AG09309 (cell line): ENCODE results near the gene NDUFS4.
"Not testable (repeated sequence)": the region's sequence is repeated elsewhere in the genome, so short reads cannot be mapped to it uniquely, and the experiment has no call there.

Experiments used
- DNase-seq: peaks from one replicate; pipeline ENCODE4 v3.0.0-alpha.2; 2010; ENCODE audit warnings: low read depth
- H3K4me3 ChIP-seq: 2 replicates; pipeline ENCODE4 v1.5.1; 2011; ENCODE audit warnings: mild to moderate bottlenecking, low read depth, low read length, moderate library complexity; ENCODE audit not compliant: control insufficient read depth
- TF ChIP-seq, protein P1 (sequence below): IDR thresholded peaks from 2 replicates; pipeline ENCODE4 v1.5.1; 2011; ENCODE audit warnings: mild to moderate bottlenecking, low read depth, low read length, inconsistent platforms; ENCODE audit not compliant: insufficient read depth, control insufficient read depth; ENCODE audit errors: missing control alignments

The NDUFS4 gene

DNA sequence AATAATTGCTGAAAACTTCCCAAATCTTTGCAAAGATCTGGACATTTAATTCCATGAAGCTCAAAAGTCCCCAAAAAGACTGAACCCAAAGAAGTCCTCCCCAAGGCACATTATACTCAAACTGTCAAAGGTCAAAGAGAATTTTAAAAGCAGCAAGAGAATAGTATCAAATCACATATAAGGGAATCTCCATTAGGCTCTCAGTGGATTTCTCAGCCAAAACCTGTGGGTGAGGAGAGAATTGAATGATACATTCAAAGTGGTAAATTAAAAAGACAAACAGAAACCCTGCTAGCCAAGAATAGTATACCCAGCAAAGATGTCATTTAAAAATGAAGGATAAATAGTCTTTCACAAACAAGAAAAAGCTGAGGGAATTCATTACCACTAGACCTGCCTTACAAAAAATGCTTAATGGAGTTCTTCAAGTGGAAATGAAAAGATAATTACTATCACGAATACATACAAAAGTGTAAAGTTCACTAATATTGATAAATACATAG is 134.1 kb downstream of the NDUFS4 start:
- TF ChIP-seq, protein P1, sequence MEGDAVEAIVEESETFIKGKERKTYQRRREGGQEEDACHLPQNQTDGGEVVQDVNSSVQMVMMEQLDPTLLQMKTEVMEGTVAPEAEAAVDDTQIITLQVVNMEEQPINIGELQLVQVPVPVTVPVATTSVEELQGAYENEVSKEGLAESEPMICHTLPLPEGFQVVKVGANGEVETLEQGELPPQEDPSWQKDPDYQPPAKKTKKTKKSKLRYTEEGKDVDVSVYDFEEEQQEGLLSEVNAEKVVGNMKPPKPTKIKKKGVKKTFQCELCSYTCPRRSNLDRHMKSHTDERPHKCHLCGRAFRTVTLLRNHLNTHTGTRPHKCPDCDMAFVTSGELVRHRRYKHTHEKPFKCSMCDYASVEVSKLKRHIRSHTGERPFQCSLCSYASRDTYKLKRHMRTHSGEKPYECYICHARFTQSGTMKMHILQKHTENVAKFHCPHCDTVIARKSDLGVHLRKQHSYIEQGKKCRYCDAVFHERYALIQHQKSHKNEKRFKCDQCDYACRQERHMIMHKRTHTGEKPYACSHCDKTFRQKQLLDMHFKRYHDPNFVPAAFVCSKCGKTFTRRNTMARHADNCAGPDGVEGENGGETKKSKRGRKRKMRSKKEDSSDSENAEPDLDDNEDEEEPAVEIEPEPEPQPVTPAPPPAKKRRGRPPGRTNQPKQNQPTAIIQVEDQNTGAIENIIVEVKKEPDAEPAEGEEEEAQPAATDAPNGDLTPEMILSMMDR: no peak
- H3K4me3 ChIP-seq: no peak overlapping the region
- DNase-seq: no peak

DNA sequence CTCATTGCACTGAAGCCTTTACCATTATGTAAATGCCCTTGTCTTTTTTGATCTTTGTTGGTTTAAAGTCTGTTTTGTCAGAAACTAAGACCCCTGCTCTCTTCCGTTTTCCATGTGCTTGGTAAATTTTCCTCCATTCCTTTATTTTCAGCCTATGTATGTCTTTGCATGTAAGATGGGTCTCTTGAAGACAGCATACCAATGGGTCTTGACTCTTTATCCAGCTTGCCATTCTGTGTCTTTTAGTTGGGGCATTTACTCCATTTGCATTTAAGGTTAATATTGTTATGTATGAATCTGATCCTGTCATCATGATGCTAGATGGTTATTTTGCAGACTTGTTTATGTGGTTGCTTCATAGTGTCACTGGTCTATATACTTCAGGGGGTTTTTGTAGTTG is 150.0 kb downstream of the NDUFS4 start:
- DNase-seq, H3K4me3 ChIP-seq: not testable (repeated sequence)

DNA sequence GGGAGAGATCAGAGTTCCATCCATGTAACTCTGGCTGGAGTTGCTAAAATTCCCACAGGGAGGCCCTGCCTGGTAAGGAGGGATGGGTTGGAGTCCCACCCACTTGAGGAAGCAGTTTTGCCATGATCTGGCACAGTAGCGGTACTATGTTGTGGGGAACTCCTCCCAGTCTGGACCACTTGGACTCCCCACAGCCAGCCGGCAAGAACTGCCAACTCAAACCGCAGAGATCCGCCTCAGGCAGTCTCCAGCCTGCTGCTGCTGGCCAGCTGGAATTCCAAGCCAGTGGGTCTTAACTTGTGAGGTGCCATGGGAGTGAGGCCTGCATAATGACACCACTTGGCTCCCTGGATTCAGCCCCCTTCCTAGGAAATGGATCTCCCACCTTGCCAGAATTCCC is 151.9 kb downstream of the NDUFS4 start:
- H3K4me3 ChIP-seq: no peak overlapping the region
- peak; percentile 17 for DNase-seq
- TF ChIP-seq, protein P1: no peak

DNA sequence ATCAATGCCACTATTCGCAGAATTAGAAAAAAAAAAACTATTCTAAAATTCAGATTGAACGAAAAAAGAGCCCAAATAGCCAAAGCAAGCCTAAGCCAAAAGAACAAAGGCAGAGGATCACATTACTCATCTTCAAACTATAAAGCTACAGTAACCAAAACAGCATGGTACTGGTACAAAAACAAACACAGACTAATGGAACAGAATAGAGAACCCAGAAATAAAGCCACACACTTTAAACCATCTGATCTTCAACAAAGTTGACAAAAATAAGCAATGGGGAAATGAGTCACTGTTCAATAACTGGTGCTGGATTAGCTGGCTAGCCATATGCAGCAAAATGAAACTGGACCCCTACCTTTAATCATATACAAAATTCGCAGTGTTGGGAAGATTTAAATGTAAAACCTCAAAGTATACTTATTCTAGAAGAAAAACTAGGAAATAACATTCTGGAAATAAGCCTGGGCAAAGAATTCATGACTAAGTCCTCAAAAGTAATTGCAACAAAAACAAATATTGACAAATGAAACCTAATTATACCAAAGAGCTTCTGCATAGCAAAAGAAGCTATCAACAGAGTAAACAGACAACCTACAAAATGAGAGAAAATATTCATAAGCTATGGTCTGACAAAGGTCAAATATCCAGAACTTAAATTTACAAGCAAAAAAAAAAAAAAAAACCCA is 153.7 kb downstream of the NDUFS4 start:
- TF ChIP-seq, protein P1: no peak
- H3K4me3 ChIP-seq: no peak overlapping the region
- DNase-seq: no peak

DNA sequence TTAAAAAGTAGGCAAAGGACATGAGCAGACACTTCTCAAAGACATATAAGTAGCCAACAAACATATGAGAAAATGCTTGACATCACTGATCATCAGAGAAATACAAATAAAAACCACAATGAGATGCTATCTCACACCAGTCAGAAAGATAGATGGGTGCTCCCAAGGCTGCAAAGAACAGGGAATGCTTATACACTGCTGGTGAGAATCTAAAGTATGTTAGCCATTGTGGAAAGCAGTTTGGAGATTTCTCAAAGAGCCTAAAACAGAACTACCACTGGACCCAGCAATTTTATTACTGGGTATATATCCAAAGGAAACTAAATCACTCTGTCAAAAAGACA is 154.2 kb downstream of the NDUFS4 start:
- DNase-seq: no peak
- H3K4me3 ChIP-seq: no peak overlapping the region
- TF ChIP-seq, protein P1: no peak

DNA sequence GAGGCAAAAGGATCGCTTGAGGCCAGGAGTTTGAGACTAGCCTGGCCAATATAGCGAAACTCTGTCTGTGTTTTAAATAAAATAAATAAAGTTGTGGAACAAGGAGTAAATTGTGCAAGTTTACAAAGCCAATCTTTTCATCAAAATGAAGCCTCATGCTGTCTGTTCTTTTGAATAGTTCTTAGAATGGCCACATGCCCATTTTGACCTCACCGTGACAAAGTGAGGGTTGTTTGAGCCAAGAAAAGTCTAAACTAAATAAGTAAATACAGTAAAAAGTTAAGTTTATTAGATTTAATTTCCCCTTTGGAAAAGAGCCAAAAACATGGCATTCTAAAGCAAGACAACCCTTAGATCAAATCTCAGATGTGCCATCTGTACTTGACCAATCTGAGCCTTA is 165.7 kb downstream of the NDUFS4 start:
- TF ChIP-seq, protein P1: no peak
- no peak for DNase-seq
- no peak overlapping the region for H3K4me3 ChIP-seq

DNA sequence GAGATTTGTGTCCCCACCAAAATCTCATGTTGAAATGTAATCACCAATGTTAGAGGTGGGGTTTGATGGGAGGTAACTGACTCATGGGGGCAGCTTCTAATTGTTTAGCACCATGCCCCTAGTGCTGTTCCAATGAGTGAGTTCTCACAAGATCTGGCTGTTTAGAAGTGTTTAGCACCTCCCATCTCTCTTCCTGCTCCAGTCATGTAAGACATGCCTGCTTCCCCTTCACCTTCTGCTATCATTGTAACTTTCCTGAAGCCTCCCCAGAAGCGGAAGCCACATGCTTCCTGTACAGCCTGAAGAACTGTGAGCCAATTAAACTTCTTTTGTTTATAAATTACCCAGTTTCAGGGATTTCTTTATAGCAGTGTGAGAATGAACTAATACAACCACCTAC is 170.5 kb downstream of the NDUFS4 start:
- TF ChIP-seq, protein P1: no peak
- H3K4me3 ChIP-seq: no peak overlapping the region
- DNase-seq: no peak
